ENCODE data around the gene CARNS1. TPM values are rescaled to one million over a fixed set of nuclear protein-coding genes. Genes with fewer than 3 reads are reported as not detected.

Gene CARNS1
- total and polyA plus RNA-seq, 2 of the 13 experiments (the other 11 are each of a cell fraction or from before 2014, with no cell fraction given): not detected

DNA sequence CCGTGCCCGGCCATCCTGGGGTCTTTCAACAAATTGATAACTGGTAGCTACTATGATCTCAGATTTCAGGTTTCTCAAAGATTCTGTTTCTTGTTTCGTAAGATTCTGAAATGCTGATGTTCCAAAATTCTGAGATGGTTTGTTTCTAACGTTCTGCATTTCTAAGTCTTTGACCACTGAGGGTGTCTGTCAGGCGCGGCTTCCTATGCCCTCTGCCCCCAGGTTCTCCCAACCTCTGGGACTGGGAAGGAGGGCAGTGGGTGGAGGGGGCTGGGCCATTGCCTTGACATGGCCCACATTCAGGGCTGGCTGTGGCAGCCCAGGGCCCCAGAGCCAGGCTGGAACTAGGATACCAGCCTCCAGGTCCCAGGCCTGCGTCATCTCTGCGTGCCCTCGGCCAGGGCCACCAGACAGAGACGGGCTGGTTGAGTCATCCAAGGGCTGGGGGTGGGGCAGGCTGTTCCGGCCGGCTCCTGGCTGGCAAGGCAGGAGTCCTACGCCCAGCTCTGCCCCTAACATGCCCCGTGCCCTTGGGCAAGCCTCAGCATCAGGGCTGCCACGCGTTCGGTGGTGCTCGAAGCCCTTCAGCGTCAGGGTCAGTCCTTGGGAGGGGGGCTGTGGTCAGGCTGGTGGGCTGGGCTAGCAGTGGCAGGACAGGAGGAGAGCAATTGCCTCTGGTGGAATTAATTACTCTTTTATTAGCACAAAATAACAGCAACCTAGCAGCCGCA lies 48.4 kb downstream of the CARNS1 start (continued):
- TF ChIP-seq, protein P1, sequence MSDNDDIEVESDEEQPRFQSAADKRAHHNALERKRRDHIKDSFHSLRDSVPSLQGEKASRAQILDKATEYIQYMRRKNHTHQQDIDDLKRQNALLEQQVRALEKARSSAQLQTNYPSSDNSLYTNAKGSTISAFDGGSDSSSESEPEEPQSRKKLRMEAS (IDR thresholded peaks at IDR 0.05): peak; percentile 73
- TF ChIP-seq RARG (CRISPR knock-in tag; IDR thresholded peaks at IDR 0.05; ENCODE audit: low read depth) (no peak), BRD4 (CRISPR knock-in tag; IDR thresholded peaks at IDR 0.05) (no peak), ZNF292 (CRISPR knock-in tag; IDR thresholded peaks at IDR 0.05; ENCODE audit: borderline replicate concordance, low read depth) (no peak), POLR2AphosphoS5 (IDR thresholded peaks at IDR 0.05; ENCODE audit: low read depth, low read length) (no peak), SSRP1 (CRISPR knock-in tag; IDR thresholded peaks at IDR 0.05) (no peak), MTF2 (CRISPR knock-in tag; IDR thresholded peaks at IDR 0.05; ENCODE audit: borderline replicate concordance) (no peak), ZEB1 (IDR thresholded peaks at IDR 0.05; ENCODE audit: insufficient replicate concordance, low read depth) (no peak), ZNF780A (CRISPR knock-in tag; IDR thresholded peaks at IDR 0.05) (no peak), ZFAT (CRISPR knock-in tag; conservative IDR thresholded peaks at IDR 0.05) (no peak), ZIK1 (CRISPR knock-in tag; IDR thresholded peaks at IDR 0.05; ENCODE audit: borderline replicate concordance, low read depth) (no peak), NFE2 (CRISPR knock-in tag; IDR thresholded peaks at IDR 0.05) (no peak), ZNF713 (CRISPR knock-in tag; IDR thresholded peaks at IDR 0.05) (no peak; the same call in 1 of the 2 replicates), U2AF2 (IDR thresholded peaks at IDR 0.05; ENCODE audit: low read depth, low read length) (no peak), MATR3 (CRISPR knock-in tag; IDR thresholded peaks at IDR 0.05) (no peak), MTA3 (CRISPR knock-in tag; IDR thresholded peaks at IDR 0.05) (no peak), SALL2 (CRISPR knock-in tag; IDR thresholded peaks at IDR 0.05) (0 out of 2 replicates have a peak, but pooled peaks have one; percentile 28)
- TF ChIP-seq, protein P2, sequence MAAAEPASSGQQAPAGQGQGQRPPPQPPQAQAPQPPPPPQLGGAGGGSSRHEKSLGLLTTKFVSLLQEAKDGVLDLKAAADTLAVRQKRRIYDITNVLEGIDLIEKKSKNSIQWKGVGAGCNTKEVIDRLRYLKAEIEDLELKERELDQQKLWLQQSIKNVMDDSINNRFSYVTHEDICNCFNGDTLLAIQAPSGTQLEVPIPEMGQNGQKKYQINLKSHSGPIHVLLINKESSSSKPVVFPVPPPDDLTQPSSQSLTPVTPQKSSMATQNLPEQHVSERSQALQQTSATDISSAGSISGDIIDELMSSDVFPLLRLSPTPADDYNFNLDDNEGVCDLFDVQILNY (CRISPR knock-in tag; conservative IDR thresholded peaks at IDR 0.05): no peak
- TF ChIP-seq, protein P3, sequence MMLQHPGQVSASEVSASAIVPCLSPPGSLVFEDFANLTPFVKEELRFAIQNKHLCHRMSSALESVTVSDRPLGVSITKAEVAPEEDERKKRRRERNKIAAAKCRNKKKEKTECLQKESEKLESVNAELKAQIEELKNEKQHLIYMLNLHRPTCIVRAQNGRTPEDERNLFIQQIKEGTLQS (CRISPR knock-in tag; IDR thresholded peaks at IDR 0.05): peak; percentile 92
- TF ChIP-seq, protein P4, sequence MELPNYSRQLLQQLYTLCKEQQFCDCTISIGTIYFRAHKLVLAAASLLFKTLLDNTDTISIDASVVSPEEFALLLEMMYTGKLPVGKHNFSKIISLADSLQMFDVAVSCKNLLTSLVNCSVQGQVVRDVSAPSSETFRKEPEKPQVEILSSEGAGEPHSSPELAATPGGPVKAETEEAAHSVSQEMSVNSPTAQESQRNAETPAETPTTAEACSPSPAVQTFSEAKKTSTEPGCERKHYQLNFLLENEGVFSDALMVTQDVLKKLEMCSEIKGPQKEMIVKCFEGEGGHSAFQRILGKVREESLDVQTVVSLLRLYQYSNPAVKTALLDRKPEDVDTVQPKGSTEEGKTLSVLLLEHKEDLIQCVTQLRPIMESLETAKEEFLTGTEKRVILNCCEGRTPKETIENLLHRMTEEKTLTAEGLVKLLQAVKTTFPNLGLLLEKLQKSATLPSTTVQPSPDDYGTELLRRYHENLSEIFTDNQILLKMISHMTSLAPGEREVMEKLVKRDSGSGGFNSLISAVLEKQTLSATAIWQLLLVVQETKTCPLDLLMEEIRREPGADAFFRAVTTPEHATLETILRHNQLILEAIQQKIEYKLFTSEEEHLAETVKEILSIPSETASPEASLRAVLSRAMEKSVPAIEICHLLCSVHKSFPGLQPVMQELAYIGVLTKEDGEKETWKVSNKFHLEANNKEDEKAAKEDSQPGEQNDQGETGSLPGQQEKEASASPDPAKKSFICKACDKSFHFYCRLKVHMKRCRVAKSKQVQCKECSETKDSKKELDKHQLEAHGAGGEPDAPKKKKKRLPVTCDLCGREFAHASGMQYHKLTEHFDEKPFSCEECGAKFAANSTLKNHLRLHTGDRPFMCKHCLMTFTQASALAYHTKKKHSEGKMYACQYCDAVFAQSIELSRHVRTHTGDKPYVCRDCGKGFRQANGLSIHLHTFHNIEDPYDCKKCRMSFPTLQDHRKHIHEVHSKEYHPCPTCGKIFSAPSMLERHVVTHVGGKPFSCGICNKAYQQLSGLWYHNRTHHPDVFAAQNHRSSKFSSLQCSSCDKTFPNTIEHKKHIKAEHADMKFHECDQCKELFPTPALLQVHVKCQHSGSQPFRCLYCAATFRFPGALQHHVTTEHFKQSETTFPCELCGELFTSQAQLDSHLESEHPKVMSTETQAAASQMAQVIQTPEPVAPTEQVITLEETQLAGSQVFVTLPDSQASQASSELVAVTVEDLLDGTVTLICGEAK (IDR thresholded peaks at IDR 0.05): no peak
- TF ChIP-seq, protein P4 (CRISPR knock-in tag; IDR thresholded peaks at IDR 0.05): no peak
